ENCODE measurements around the gene TIRAP. TPM values are rescaled to one million over a fixed set of nuclear protein-coding genes. Genes with fewer than 3 reads are reported as not detected.

Gene TIRAP
- total RNA-seq, 5 donors from 2014 or later (not counting 1 experiment from before 2014, with no cell fraction given) = 11.3 to 23.4 (median 21.9) TPM

Other genes with a start within 250 kb of the TIRAP start
- gene CDON, start 220.2 kb upstream of the TIRAP start, total RNA-seq = 1 to 10 TPM; 1.7 to 5.0 (median 2.7) TPM
- 10 to 100 TPM; 33.8 to 41.5 (median 40.2) TPM for gene RPUSD4, start 71.4 kb upstream of the TIRAP start, total RNA-seq
- gene FAM118B, start 71.3 kb upstream of the TIRAP start, total RNA-seq = 10 to 100 TPM in 3 of 5 donors, 1 to 10 TPM in 2; 4.2 to 11.9 (median 11.0) TPM
- gene SRPRA, start 14.2 kb upstream of the TIRAP start, total RNA-seq = 100 to 1,000 TPM; 134 to 176 (median 142) TPM
- gene FOXRED1, start 13.9 kb upstream of the TIRAP start, total RNA-seq = 10 to 100 TPM; 32.5 to 38.5 (median 34.5) TPM
- gene DCPS, start 21.0 kb downstream of the TIRAP start, total RNA-seq = 10 to 100 TPM; 12.4 to 23.7 (median 19.8) TPM
- gene ST3GAL4, start 72.6 kb downstream of the TIRAP start, total RNA-seq = 1 to 10 TPM; 2.6 to 4.8 (median 3.6) TPM

All from T-cell (primary cell).